Lower lobe of right lung (tissue), 2 donors: Measurements from ENCODE around the gene LTBP4. TPM values are rescaled to one million over a fixed set of nuclear protein-coding genes. Genes with fewer than 3 reads are reported as not detected.

Experiments
- ATAC-seq, 2 donors: fragments of 200-7000 bp; cut with Tn5 transposase; one replicate each; pipeline ENCODE4 v1.9.1; 2020 to 2022; ENCODE audit warnings: mild to moderate bottlenecking in 2 of 2, moderate library complexity in 2 of 2
- DNase-seq: peaks from one replicate; pipeline ENCODE4 v3.0.0-alpha.2; 2020
- H3K27ac ChIP-seq: fragments of 200-600 bp; one replicate; pipeline ENCODE4 v1.8.0; 2022
- H3K27me3 ChIP-seq: fragments of 200-600 bp; one replicate; pipeline ENCODE4 v1.8.0; 2022; ENCODE audit warnings: low read depth
- H3K36me3 ChIP-seq: fragments of 200-600 bp; one replicate; pipeline ENCODE4 v1.8.0; 2022; ENCODE audit warnings: mild to moderate bottlenecking
- H3K4me1 ChIP-seq: fragments of 200-600 bp; one replicate; pipeline ENCODE4 v1.8.0; 2022
- H3K4me3 ChIP-seq: fragments of 200-600 bp; one replicate; pipeline ENCODE4 v1.8.0; 2022; ENCODE audit warnings: mild to moderate bottlenecking
- H3K9me3 ChIP-seq: fragments of 200-600 bp; one replicate; pipeline ENCODE4 v1.8.0; 2022
- intact Hi-C: fragments of 100-400 bp; cut with DNase I; formaldehyde crosslinking; loops from one replicate; pipeline ENCODE4 v1.11.0; 2022
- total RNA-seq: library from RNA; stranded (reverse); fragmentation: NEBNext Ultra II Directional; extraction: Animal tissue kit (Norgen Biotek cat#: 25700); gene quantifications from one replicate; pipeline ENCODE4 v1.2.1, GENCODE V29; 2021
- TF ChIP-seq, protein P1 (sequence below): fragments of 200-600 bp; IDR thresholded peaks from one replicate; pipeline ENCODE4 v1.8.0; 2022; ENCODE audit warnings: antibody characterized with exemption, mild to moderate bottlenecking
- donor health status: DM: no; HTN: yes; CAD: no; lungs with severe emphysema.

Gene LTBP4
- total RNA-seq, 1 donor from 2014 or later, result 316 TPM

DNA sequence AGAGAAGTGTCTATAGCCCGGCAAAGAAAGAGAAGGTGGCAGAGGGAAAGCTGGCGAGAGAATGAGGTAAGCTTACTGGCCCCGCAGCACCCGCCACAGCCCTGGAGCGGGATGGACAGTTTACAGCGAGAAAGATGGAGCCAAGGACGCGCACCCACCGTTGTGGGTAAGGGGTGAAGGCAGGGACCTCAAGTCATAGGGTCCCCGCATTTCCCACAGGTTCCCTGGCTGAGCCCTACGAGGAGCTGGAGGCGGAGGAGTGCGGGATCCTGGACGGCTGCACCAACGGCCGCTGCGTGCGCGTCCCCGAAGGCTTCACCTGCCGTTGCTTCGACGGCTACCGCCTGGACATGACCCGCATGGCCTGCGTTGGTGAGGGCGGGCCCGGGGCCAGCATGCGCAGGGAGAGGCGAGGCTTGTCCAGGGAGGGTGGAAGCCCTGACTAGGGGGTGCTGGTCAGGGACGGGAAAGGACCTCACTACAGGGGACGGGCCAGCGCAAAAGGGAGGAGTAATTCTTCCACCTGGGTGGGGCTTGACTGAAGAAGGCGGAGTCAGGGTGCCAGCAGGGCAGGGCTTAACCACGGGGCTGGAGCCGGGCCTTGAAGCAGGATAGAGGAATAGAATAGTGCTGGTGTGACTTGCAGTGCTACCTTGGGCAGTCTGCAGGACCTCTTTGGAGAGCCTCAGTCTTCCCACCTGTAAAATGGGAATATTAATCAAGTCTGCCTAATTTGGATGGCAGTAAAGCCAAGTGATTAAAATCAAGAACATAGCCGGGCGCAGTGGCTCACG is 26.5 kb downstream of the LTBP4 start:
- H3K9me3 ChIP-seq, result no peaks in the 10 kb centered on the region
- ATAC-seq, result peak; percentile 3 to 11
- H3K27ac ChIP-seq, result no peak overlapping the region
- TF ChIP-seq, protein P1, sequence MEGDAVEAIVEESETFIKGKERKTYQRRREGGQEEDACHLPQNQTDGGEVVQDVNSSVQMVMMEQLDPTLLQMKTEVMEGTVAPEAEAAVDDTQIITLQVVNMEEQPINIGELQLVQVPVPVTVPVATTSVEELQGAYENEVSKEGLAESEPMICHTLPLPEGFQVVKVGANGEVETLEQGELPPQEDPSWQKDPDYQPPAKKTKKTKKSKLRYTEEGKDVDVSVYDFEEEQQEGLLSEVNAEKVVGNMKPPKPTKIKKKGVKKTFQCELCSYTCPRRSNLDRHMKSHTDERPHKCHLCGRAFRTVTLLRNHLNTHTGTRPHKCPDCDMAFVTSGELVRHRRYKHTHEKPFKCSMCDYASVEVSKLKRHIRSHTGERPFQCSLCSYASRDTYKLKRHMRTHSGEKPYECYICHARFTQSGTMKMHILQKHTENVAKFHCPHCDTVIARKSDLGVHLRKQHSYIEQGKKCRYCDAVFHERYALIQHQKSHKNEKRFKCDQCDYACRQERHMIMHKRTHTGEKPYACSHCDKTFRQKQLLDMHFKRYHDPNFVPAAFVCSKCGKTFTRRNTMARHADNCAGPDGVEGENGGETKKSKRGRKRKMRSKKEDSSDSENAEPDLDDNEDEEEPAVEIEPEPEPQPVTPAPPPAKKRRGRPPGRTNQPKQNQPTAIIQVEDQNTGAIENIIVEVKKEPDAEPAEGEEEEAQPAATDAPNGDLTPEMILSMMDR, result no peak
- intact Hi-C loops, result no loop called here
- H3K36me3 ChIP-seq, result peaks cover 72% of the 10 kb centered on the region
- H3K27me3 ChIP-seq, result no peaks in the 10 kb centered on the region
- H3K4me3 ChIP-seq, result no peak overlapping the region
- H3K4me1 ChIP-seq, result no peaks in the 10 kb centered on the region
- no peak for DNase-seq

DNA sequence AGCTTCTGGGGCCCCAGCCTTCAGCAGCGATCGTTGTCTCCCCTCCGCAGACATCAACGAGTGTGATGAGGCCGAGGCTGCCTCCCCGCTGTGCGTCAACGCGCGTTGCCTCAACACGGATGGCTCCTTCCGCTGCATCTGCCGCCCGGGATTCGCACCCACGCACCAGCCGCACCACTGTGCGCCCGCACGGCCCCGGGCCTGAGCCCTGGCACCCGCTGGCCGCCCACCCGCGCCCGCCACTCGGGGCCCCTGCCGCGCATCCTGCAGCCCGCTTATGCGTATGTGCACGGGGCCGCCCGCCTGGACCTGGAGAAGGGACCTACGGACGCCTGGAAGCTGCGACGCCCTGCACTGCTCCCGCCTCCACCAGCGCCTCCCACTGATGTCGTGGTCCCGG is 28.2 kb downstream of the LTBP4 start:
- ATAC-seq, result no peak
- no peak overlapping the region for H3K27ac ChIP-seq
- no peak for DNase-seq
- peaks cover 7% of the 10 kb centered on the region for H3K4me1 ChIP-seq
- no peaks in the 10 kb centered on the region for H3K27me3 ChIP-seq
- H3K4me3 ChIP-seq, result no peak overlapping the region
- H3K9me3 ChIP-seq, result no peaks in the 10 kb centered on the region
- peaks cover 55% of the 10 kb centered on the region for H3K36me3 ChIP-seq
- intact Hi-C loops, result no loop called here
- TF ChIP-seq, protein P1, result no peak

DNA sequence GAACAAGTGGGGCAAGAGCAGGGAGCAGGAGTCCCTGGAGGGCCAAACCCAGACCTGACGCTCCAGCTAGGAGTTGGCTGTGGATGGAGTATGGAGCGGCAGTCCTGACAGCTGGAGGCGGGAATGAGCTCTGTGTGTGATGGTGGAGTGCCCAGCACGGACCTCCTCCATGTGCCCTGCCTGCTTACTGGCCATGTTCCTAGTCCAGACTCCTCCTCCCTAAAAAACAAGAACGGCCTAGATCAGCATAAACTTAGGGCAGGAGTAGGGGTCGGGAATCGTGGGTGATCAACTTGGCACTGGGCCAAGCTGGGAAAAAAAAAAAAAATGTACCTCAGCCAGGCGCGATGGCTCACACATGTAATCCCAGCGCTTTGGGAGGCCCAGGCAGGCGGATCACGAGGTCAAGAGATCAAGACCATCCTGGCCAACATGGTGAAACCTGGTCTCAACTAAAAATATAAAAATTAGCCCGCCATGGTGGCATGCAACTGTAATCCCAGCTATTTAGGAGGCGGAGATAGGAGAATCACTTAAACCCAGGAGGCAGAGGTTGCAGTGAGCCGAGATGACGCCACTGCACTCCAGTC is 29.5 kb downstream of the LTBP4 start:
- intact Hi-C loops, result no loop called here
- ATAC-seq (no peak), DNase-seq (no peak)
- peaks cover 4% of the 10 kb centered on the region for H3K27me3 ChIP-seq
- H3K4me1 ChIP-seq, result peaks cover 9% of the 10 kb centered on the region
- peaks cover 45% of the 10 kb centered on the region for H3K36me3 ChIP-seq
- no peak overlapping the region for H3K4me3 ChIP-seq
- no peaks in the 10 kb centered on the region for H3K9me3 ChIP-seq
- no peak overlapping the region for H3K27ac ChIP-seq
- TF ChIP-seq, protein P1, result no peak

DNA sequence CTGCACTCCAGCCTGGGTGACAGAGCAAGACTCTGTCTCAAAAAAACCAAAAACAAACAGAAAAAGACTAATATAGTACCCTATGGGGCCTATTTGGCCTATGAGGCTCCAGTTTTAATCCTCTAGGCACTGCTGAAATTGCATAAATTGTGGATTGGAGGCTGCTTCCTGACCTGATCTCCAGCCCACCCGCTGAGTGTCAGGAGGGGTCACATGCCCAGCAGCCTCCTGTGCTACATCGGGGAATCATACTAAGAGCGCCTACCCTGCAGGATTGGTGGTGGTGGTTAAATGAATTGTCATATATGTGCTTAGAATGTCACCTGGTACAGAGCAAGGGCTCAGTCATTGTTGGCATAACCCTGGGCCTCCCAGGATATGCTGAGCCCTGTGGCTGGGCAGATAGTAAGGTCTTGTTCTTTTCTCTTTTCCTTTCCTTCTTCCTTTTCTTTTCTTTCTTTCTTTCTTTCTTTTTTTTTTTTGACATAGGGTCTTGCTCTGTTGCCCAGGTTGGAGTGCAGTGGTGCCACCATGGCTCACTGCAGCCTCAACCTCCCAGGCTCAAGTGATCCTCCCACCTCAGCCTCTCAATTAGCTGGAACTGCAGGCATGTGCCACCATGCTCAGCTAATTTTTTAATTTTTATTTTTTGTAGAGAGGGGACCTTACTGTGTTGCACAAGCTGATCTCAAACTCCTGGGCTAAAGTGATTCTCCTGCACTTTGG is 31.3 kb downstream of the LTBP4 start:
- peaks cover 9% of the 10 kb centered on the region for H3K4me1 ChIP-seq
- H3K4me3 ChIP-seq, result no peak overlapping the region
- ATAC-seq, result no peak
- no peak for DNase-seq
- H3K36me3 ChIP-seq, result peaks cover 27% of the 10 kb centered on the region
- H3K9me3 ChIP-seq, result no peaks in the 10 kb centered on the region
- TF ChIP-seq, protein P1, result no peak
- intact Hi-C loops, result no loop called here
- H3K27me3 ChIP-seq, result peaks cover 13% of the 10 kb centered on the region
- no peak overlapping the region for H3K27ac ChIP-seq

DNA sequence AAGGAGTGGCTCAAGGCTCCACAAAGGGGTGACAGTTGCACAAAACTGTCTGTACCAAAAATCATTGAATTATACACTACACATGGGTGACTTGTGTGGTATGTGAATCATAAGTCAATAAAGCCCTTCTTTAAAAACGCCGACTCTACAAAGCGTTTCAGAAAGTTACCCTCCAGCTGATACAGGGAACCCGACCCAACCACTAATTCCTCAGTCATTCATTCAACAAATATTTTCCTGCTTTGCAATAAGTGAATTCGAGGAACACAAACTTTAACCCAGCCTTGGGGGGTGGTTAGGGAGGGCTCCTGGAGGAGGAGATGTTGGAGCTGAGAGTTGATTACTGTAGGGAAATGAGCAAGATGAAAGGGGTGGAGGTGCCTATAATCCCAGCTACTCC is 32.0 kb downstream of the LTBP4 start:
- Histone ChIP-seq H3K27ac (no peak overlapping the region), H3K36me3 (peaks cover 21% of the 10 kb centered on the region), H3K9me3 (no peaks in the 10 kb centered on the region), H3K27me3 (peaks cover 13% of the 10 kb centered on the region), H3K4me1 (peaks cover 9% of the 10 kb centered on the region), H3K4me3 (no peak overlapping the region)
- intact Hi-C loops, result no loop called here
- no peak for ATAC-seq
- no peak for DNase-seq
- TF ChIP-seq, protein P1, result no peak
